Measurements from ENCODE around the gene NOS3.

The NOS3 gene

GRCh38 chr7:150981644-150982043 lies 9.2 kb upstream of the NOS3 start:
- DNase-seq = no peak

GRCh38 chr7:150982351-150982750 lies 8.5 kb upstream of the NOS3 start:
- no peak for DNase-seq

DNA sequence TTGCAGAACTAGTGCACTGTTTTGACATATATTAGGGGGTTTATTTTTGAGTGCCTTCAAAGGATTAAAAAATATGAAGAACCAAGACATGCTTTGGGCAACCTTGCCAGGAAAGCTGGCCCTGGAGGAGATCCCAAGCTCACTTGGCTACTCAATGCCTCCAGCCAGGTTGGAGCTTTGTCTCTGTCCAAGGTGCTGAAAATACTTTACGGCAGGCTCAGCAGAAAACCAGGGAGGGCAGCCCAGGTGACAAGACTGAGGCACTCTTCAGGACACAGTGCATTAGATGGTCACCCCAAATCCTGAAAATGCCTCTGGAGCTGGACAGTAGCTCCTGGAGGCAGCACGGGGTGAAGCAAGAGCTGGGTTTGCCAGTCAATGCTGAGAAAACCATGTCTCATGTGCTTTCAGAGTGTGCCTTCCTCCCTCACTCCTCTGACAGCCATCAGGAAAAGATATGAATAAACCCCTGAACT lies 6.9 kb upstream of the NOS3 start:
- DNase-seq = no peak

DNA sequence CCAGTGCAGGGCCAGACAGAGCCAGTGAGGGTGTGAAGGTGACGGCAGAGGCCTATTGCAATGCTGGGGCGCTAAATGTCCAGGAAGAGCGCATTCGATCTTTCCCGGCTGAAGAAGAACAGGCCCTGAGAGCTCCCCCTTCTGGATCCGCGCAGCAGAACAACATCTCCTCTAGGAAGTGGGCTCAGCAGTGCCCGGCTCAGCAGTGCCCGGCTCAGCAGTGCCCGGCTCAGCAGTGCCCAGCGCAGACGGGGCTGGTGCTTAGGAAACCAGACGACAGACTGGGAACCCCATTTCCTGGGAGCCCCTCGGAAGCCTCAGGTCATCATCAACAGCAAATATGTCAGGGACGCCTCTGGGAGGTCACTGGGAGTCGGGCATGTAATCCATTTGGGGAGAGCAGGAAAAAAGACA lies 4.7 kb upstream of the NOS3 start:
- DNase-seq = no peak

- no peak for DNase-seq
These were observed 4.3 kb upstream of the NOS3 start for GRCh38 chr7:150986556-150986955.

DNA sequence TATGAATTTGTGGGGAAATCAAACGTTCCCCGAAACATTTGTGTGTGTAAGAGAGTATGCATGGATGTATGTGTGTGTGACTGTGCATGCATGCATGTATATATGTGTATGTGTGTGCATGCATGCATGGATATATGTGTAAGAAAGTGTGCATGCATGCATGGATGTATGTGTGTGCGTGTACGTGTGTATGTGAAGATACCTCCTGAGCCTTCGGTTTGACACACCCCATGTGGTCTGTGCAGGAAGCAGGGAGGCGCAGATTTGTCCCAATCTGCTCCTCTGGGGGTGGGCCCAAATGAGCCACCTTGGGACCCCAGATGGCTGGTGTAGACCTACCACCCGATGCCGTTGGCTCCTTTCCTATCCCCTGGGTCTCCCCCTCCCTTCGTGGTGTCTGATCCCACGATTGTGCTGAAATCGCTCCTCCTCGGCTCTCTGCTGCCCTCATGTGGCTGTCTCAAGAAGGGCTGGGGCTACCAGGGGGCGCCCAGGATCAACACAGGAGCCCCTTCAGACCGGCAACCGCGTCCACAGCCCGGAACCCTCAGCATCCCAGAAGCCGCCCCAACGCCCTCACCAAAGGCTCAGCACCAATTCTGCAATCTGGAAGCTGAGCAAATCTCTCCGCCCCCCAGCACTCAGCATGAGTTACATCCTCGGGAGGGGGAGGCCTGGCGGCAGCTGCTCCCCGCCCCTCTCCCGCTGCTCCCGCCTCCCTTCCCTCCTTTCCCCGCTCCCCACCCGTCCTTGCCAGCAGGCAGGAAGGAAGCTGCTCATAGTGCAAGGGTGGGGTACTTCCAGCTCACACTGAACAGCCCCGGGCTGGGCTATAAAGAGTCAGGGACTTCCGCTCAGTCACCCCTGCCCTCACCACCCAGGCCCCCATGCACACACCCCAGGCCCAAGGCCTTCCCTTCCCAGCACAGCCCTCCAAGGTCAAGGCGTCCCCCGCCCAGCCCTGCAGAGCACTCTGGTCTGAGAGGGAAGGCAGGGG lies 2.3 kb upstream of the NOS3 start:
- no peak for DNase-seq

GRCh38 chr7:150989456-150989855 lies 1.4 kb upstream of the NOS3 start:
- no peak for DNase-seq

GRCh38 chr7:150992051-150992640 lies 1.3 kb downstream of the NOS3 start:
- no peak for DNase-seq

DNA sequence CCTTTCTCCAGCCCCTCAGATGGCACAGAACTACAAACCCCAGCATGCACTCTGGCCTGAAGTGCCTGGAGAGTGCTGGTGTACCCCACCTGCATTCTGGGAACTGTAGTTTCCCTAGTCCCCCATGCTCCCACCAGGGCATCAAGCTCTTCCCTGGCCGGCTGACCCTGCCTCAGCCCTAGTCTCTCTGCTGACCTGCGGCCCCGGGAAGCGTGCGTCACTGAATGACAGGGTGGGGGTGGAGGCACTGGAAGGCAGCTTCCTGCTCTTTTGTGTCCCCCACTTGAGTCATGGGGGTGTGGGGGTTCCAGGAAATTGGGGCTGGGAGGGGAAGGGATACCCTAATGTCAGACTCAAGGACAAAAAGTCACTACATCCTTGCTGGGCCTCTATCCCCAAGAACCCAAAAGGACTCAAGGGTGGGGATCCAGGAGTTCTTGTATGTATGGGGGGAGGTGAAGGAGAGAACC lies 2.1 kb downstream of the NOS3 start:
- DNase-seq = no peak

DNA sequence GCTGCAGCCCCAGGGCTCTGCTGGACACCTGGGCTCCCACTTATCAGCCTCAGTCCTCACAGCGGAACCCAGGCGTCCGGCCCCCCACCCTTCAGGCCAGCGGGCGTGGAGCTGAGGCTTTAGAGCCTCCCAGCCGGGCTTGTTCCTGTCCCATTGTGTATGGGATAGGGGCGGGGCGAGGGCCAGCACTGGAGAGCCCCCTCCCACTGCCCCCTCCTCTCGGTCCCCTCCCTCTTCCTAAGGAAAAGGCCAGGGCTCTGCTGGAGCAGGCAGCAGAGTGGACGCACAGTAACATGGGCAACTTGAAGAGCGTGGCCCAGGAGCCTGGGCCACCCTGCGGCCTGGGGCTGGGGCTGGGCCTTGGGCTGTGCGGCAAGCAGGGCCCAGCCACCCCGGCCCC lies 2.7 kb downstream of the NOS3 start:
- no peak for DNase-seq

DNA sequence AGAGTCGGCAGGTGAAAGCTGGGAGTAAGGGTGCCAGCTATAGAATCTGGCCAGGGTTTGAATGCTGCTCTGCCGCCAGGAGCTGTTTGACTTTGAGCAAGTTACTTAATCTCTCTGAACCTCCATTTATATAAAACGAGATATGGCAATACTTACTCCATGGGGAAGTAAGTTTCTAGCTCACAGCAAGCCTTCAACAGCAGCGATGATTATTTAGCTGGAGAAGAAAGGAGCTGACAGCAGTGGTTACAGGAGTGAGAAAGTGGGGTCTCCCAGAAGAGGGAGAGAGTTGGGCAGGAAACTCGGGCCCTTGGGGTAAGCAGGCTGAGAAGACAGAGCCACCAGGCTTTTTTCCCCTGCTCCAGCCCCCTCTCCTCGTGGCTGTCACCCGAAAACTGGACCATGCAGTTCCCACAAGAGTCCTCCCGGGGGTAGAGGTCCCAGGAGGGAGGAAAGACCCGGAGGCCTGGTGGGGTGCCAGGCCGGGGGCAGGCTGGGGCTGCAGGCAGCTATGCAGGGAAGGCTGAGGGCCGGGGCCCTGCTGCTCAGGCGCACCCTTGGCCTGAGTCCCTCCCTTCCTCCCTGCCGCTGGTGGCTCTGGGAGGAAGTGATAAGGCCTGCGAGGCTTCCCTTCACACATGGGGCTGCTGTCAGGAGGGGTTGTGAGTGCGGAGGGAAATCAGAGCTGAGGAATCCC lies 3.5 kb downstream of the NOS3 start:
- no peak for DNase-seq

- DNase-seq = no peak
These were observed 4.2 kb downstream of the NOS3 start for GRCh38 chr7:150994838-150995510.

- DNase-seq = no peak
These were observed 5.7 kb downstream of the NOS3 start for GRCh38 chr7:150996376-150997074.

- no peak for DNase-seq
These were observed 6.3 kb downstream of the NOS3 start for GRCh38 chr7:150997075-150997511.

GRCh38 chr7:150997817-150998216 lies 7.0 kb downstream of the NOS3 start:
- no peak for DNase-seq

DNA sequence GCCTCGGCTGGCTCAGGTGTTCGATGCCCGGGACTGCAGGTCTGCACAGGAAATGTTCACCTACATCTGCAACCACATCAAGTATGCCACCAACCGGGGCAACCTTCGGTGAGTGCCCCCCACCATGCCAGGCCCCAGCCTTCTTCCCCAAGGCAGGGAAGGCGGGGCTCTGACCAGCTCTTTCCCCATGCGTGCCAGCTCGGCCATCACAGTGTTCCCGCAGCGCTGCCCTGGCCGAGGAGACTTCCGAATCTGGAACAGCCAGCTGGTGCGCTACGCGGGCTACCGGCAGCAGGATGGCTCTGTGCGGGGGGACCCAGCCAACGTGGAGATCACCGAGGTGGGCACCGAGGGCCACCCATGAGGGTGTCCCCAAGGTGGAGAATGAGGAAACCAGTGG lies 7.5 kb downstream of the NOS3 start:
- DNase-seq = no peak

GRCh38 chr7:150999001-150999400 lies 8.2 kb downstream of the NOS3 start:
- DNase-seq = no peak

GRCh38 chr7:150999497-151000230 lies 8.8 kb downstream of the NOS3 start:
- DNase-seq = no peak

GRCh38 chr7:151000897-151001495 lies 10.2 kb downstream of the NOS3 start:
- no peak for DNase-seq

DNA sequence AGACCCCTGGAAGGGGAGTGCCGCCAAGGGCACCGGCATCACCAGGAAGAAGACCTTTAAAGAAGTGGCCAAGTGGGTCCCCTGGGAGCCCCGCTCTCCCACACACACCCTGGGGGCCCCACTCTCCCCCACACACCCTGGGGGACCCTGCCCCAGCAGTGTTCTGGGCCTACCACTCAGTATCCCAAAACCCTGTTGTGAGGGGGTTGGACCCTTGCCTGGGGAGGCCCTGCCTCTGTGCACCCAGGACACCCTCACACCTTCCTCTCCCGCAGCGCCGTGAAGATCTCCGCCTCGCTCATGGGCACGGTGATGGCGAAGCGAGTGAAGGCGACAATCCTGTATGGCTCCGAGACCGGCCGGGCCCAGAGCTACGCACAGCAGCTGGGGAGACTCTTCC lies 10.7 kb downstream of the NOS3 start:
- no peak for DNase-seq

- DNase-seq = no peak
These were observed 12.8 kb downstream of the NOS3 start for GRCh38 chr7:151003572-151003971.
